ENCODE data around the gene CLCA4. TPM values are rescaled to one million over a fixed set of nuclear protein-coding genes. Genes with fewer than 3 reads are reported as not detected.

The CLCA4 gene
- total RNA-seq: not detected in 2 replicates

GRCh38 chr1:86546787-86547221, at the start of gene CLCA4:
Gene CLCA4 (plus strand): TSS chr1:86547078. CDS start chr1:86547120, 42 bp downstream.
- intact Hi-C loops (cut with micrococcal nuclease): no loop called here

DNA sequence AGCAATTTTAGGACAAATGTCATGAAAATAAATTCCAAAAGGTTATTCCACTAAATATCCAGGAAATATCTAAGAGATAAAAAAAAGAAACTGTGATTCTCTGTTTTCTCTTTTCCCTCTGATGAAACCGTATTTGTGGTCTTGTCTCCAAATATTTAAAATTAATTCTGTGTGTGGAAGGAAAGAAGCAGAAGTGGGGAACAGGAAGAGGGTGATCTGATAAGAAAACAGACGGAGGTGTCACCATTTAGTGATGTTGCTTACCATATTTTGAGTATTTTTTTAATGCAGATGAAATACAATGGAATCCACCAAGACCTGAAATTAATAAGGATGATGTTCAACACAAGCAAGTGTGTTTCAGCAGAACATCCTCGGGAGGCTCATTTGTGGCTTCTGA, 48.6 kb upstream of the CLCA4 start:
- intact Hi-C loops (cut with micrococcal nuclease): no loop called here

DNA sequence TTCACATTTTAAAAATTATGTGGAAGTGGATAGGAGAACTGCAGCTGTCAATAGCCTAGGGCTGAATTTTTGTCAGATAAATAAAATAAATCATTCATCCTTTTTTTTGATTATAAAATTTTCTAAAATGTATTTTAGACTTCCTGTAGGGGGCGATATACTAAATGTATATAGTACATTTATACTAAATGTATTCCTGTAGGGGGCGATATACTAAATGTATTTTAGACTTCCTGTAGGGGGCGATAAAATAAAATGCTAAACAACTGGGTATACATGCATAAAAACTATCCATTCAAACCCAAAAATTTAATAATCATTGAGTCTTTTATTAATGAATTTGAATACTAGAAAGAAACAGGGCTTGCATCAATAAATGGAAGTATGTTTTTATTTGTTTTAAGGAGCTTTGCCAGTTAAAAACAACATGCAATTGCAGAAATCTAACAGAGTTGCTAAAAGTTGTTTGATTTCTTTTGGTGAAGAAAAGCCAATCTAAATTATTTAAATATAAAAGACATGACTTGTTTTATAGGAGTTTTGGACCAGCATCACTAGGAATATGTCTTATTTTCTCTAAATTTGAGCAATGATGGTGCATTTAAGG, 46.8 kb upstream of the CLCA4 start:
- intact Hi-C loops (cut with micrococcal nuclease): loop anchor here (2.0 to 10.0 kb wide), 4 partner anchors 103 to 585 kb away; partner anchors contain the start of genes ODF2L and SH3GLB1

GRCh38 chr1:86500714-86501113, 46.2 kb upstream of the CLCA4 start:
- intact Hi-C loops (cut with micrococcal nuclease): loop anchor here (2.0 to 10.0 kb wide), 4 partner anchors 103 to 584 kb away; partner anchors contain the start of genes ODF2L and SH3GLB1

DNA sequence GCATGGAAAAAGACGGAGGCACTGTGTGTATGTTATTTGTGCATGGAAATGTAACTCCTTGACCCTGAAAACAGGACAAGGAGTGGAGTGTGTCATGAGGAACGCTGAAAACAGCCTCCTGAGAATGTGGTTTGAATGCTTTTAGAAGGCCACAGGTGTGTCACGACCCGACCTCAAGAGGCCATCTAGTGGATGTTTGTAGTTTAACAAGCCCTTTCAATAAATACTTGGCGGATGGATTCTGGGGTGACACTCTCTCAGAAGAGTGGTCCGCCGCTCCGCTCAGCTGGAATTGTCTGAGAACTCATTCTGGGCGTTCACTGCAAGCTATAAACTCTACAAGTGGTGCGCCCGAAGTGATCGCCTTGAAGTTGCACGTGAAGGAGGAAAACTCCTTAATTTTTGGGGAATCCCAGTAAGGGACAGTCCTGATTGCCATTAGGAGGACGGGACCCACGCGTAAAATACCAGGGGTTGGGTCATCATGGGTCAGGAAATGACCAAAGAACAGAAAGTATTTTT, 44.7 kb upstream of the CLCA4 start:
- intact Hi-C loops (cut with micrococcal nuclease): loop anchor here (1.0 to 10.0 kb wide), 5 partner anchors 83 to 583 kb away; partner anchors contain the start of genes ODF2L and SH3GLB1

GRCh38 chr1:86502721-86503405, 44.0 kb upstream of the CLCA4 start:
- intact Hi-C loops (cut with micrococcal nuclease): loop anchor here (1.0 to 10.0 kb wide), 5 partner anchors 84 to 582 kb away; partner anchors contain the start of genes ODF2L and SH3GLB1

- intact Hi-C loops (cut with micrococcal nuclease): loop anchor here (5.0 to 10.0 kb wide), 3 partner anchors 106 to 581 kb away; partner anchors contain the start of genes ODF2L and SH3GLB1
These were observed 43.3 kb upstream of the CLCA4 start for GRCh38 chr1:86503406-86504136.

GRCh38 chr1:86504137-86504479, 42.8 kb upstream of the CLCA4 start:
- intact Hi-C loops (cut with micrococcal nuclease): loop anchor here (5.0 to 10.0 kb wide), 3 partner anchors 107 to 581 kb away; partner anchors contain the start of genes ODF2L and SH3GLB1

DNA sequence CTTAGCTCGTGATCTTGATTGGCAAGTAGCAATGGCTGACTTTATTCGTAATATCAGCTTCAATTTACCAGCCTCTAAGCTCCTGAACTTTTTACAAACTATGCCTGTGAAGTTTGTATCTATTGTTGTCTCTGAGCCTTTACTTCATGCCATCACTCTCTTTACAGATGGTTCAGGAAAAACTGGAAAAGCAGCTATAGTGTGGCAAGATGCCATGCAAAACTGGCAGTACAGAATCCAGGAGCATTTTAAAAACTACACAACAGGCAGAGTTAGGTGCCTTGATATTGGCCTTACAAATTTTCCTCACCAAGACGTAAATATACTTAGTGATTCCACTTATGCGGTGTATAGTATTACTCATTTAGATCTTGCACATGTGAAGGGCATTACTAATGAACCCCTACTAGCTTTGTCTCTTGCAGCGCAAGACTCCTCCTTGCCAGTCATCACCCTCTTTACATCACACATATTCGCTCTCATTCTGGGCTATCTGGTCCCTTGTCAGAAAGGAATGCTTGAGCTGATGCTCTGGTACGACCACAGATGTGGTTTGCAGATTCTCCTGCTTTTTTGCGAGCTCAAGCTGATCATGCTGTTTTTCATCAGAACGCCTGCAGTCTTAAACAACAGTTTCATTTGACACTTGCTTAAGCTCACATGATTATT, 41.8 kb upstream of the CLCA4 start:
- intact Hi-C loops (cut with micrococcal nuclease): loop anchor here (5.0 to 10.0 kb wide), 3 partner anchors 108 to 580 kb away; partner anchors contain the start of genes ODF2L and SH3GLB1

GRCh38 chr1:86505564-86505902, 41.3 kb upstream of the CLCA4 start:
- intact Hi-C loops (cut with micrococcal nuclease): loop anchor here (10.0 kb wide), 2 partner anchors 199 to 579 kb away; partner anchors contain the start of gene SH3GLB1

- intact Hi-C loops (cut with micrococcal nuclease): loop anchor here (1.0 to 10.0 kb wide), 4 partner anchors 89 to 577 kb away; partner anchors contain the start of gene SH3GLB1
These were observed 38.8 kb upstream of the CLCA4 start for GRCh38 chr1:86507935-86508582.

DNA sequence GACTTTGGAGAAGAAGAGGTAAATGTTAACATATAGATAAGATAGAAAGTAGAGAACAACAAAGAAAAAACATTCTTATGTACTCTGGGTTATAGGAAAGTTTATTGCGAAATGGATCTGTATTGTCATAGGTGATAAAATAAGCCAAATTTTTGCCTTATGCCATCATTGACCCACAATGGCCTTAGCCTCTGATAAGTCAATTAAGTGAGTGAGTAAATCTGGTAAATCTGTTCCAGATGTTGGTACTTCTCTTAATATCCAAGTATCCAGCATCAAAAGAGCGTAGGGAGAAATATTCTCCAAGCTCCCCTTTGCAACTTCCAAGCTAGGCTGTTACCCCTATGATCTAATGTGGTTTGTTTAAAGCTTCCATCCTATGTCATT, 38.3 kb upstream of the CLCA4 start:
- intact Hi-C loops (cut with micrococcal nuclease): loop anchor here (1.0 to 10.0 kb wide), 4 partner anchors 89 to 576 kb away; partner anchors contain the start of gene SH3GLB1

DNA sequence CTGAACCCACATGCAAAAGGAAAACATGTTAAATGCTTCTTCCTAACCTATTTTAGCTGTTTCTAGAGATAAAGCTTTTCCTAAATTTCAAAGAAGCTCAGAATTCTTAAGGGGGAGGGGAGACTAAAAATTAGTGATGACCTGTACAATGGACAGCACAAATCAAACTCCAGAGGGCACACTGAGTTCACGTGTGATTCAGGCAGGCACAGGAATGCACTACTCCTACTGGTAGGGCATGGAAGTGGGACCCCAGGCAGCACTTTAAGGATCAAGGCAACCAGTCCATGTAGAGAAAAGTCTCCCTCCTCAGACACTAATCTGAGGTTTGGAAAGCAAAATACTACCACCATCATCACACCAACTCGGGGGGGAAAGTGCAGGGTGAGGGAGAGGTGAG, 31.3 kb upstream of the CLCA4 start:
- intact Hi-C loops (cut with micrococcal nuclease): no loop called here

GRCh38 chr1:86516335-86516734, 30.5 kb upstream of the CLCA4 start:
- intact Hi-C loops (cut with micrococcal nuclease): no loop called here

GRCh38 chr1:86517336-86517735, 29.5 kb upstream of the CLCA4 start:
- intact Hi-C loops (cut with micrococcal nuclease): no loop called here

GRCh38 chr1:86520789-86521521, 25.9 kb upstream of the CLCA4 start:
- intact Hi-C loops (cut with micrococcal nuclease): no loop called here

DNA sequence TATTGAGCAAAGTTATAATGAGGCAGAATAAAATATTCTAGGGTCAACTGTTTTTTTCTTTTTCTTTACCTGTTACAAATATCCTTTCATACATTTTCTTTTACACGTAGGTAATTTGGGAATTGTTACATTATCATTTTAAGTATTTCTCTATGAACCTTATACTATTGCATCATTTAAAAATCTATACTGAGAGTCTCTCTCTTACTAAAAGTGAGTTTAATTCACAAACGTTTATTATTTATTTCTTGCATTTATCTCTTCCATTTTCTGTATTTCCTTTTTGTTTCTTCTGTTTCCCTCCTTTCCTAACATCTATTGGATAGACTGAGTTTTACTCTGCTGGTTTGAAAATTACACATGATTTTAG, 25.4 kb upstream of the CLCA4 start:
- intact Hi-C loops (cut with micrococcal nuclease): no loop called here

GRCh38 chr1:86522240-86522639, 24.6 kb upstream of the CLCA4 start:
- intact Hi-C loops (cut with micrococcal nuclease): no loop called here

DNA sequence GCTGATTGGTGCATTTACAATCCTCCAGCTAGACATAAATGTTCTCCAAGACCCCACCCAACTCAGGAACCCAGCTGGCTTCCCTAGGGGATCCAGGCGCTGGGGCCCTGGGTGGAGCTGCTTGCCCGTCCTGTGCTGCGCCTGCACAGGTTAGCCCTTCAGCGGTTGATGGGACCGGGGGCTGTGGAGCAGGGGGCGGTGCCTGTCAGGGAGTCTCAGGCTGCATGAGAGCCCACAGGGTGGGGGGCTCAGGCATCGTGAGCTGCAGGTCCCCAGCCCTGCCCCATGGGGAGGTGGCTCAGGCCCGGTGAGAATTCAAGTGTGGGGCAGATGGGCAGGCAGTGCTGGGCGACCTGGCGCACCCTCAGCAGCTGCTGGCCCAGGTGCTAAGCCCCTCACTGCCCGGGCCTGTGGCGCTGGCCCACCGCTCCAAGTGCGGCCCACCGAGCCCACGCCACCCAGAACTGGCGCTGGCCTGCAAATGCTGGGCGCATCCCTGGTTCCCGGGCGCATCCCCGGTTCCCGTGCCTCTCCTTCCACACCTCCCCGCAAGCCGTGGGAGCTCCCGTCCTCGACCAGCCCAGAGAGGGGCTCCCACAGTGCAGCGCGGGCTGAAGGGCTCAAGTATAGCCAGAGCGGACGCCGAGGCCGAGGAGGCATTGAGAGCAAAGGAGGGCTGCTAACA, 23.1 kb upstream of the CLCA4 start:
- intact Hi-C loops (cut with micrococcal nuclease): no loop called here
